Karpas-422 (cell line): ENCODE measurements around the gene HORMAD2. TPM values are rescaled to one million over a fixed set of nuclear protein-coding genes. Genes with fewer than 3 reads are reported as not detected.

Experiments
- DNase-seq: peaks from one replicate; pipeline ENCODE4 v3.0.0-alpha.2; 2015
- H2AFZ ChIP-seq: fragments of 200-600 bp; sonication (generic); 2 replicates; pipeline ENCODE4 v1.6.1; 2014; ENCODE audit warnings: antibody characterized with exemption, low read length, mixed read lengths
- H3K27ac ChIP-seq: fragments of 200-600 bp; sonication (generic); 2 replicates; pipeline ENCODE4 v1.5.1; 2014; ENCODE audit warnings: mild to moderate bottlenecking, low read length, moderate library complexity
- H3K27me3 ChIP-seq: fragments of 200-600 bp; sonication (generic); 2 replicates; pipeline ENCODE4 v1.6.1; 2014; ENCODE audit warnings: low read length, mixed read lengths
- H3K36me3 ChIP-seq: fragments of 200-600 bp; sonication (generic); 2 replicates; pipeline ENCODE4 v1.6.1; 2014; ENCODE audit warnings: low read length, mixed read lengths; ENCODE audit not compliant: insufficient read depth
- H3K4me1 ChIP-seq: fragments of 200-600 bp; sonication (generic); 2 replicates; pipeline ENCODE4 v1.6.1; 2014; ENCODE audit warnings: mild to moderate bottlenecking, low read length, mixed read lengths
- H3K4me2 ChIP-seq: fragments of 200-600 bp; sonication (generic); 2 replicates; pipeline ENCODE4 v1.6.1; 2014; ENCODE audit warnings: low read length, low read depth, mild to moderate bottlenecking; ENCODE audit not compliant: poor library complexity, severe bottlenecking
- H3K4me3 ChIP-seq: fragments of 200-600 bp; sonication (generic); 2 replicates; pipeline ENCODE4 v1.5.1; 2014; ENCODE audit warnings: mild to moderate bottlenecking, antibody characterized with exemption, low read length, mixed read lengths
- H3K79me2 ChIP-seq: fragments of 200-600 bp; sonication (generic); 2 replicates; pipeline ENCODE4 v1.6.1; 2014; ENCODE audit warnings: mild to moderate bottlenecking, low read length, mixed read lengths
- H3K9ac ChIP-seq: fragments of 200-600 bp; sonication (generic); 2 replicates; pipeline ENCODE4 v1.6.0; 2014; ENCODE audit warnings: low read length
- H3K9me2 ChIP-seq: fragments of 200-600 bp; sonication (generic), shearing (Covaris generic); replicated peaks from 2 replicates; pipeline ENCODE4 v1.6.0; 2014; ENCODE audit warnings: mild to moderate bottlenecking, low read length, moderate library complexity; ENCODE audit not compliant: insufficient read depth
- H3K9me3 ChIP-seq: fragments of 300-700, 200-600 bp; sonication (generic); 2 replicates; pipeline ENCODE4 v1.6.1; 2014; ENCODE audit warnings: low read length, mixed read lengths
- H4K20me1 ChIP-seq: fragments of 200-600 bp; sonication (generic); 2 replicates; pipeline ENCODE4 v1.6.1; 2014; ENCODE audit warnings: mild to moderate bottlenecking, antibody characterized with exemption, low read length, low read depth; ENCODE audit not compliant: insufficient read depth
- total RNA-seq: library from RNA; depleted of rRNA; stranded (reverse); fragments of >200 nt; shearing (Covaris generic); gene quantifications from 2 replicates; pipeline ENCODE4 v1.2.3, GENCODE V29; 2014; ENCODE audit warnings: low replicate concordance

Gene HORMAD2
- total RNA-seq, 1 experiment from 2014 or later, result not detected

- DNase-seq, result no peak
- no peaks in the 10 kb centered on the region for H3K36me3 ChIP-seq
- H3K27me3 ChIP-seq, result no peaks in the 10 kb centered on the region
- no peak overlapping the region for H3K4me2 ChIP-seq
- H4K20me1 ChIP-seq, result no peaks in the 10 kb centered on the region
- no peak overlapping the region for H3K4me3 ChIP-seq
- H3K9me3 ChIP-seq, result no peaks in the 10 kb centered on the region
- no peak overlapping the region for H3K27ac ChIP-seq
- no peak overlapping the region for H2AFZ ChIP-seq
- H3K4me1 ChIP-seq, result no peaks in the 10 kb centered on the region
- H3K79me2 ChIP-seq, result no peaks in the 10 kb centered on the region
- H3K9ac ChIP-seq, result no peak overlapping the region
- no peaks in the 10 kb centered on the region for H3K9me2 ChIP-seq
Observed at GRCh38 chr22:30167734-30168133, 87.5 kb downstream of the HORMAD2 start.

- H3K9ac ChIP-seq, result no peak overlapping the region
- H3K79me2 ChIP-seq, result no peaks in the 10 kb centered on the region
- H3K4me3 ChIP-seq, result no peak overlapping the region
- H3K4me2 ChIP-seq, result no peak overlapping the region
- H3K9me3 ChIP-seq, result no peaks in the 10 kb centered on the region
- H2AFZ ChIP-seq, result no peak overlapping the region
- no peak overlapping the region for H3K27ac ChIP-seq
- no peaks in the 10 kb centered on the region for H3K27me3 ChIP-seq
- H3K36me3 ChIP-seq, result no peaks in the 10 kb centered on the region
- no peaks in the 10 kb centered on the region for H4K20me1 ChIP-seq
- no peaks in the 10 kb centered on the region for H3K9me2 ChIP-seq
- no peak for DNase-seq
- no peaks in the 10 kb centered on the region for H3K4me1 ChIP-seq
Observed at GRCh38 chr22:30169002-30169401, 88.7 kb downstream of the HORMAD2 start.

DNA sequence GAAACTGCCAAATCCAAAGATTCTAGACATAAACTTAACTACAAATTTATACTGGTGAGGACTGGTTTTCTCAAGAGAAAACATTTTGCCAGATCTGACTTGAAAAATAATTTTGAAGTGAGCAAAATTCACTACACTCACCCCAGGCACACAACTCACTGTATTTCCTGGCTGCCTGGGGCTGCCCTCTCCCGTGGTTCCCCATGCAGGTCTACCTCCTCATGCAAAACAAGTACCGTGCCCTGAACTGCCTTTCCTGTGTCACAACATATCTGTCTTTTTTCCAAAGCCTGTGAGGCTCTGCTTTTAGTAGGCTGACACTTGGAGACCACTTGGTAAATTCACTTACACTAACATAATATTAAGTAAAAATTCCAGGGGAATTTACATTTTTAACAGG, 89.9 kb downstream of the HORMAD2 start:
- no peak for DNase-seq
- Histone ChIP-seq H3K79me2 (no peaks in the 10 kb centered on the region), H3K9ac (no peak overlapping the region), H3K4me2 (no peak overlapping the region), H3K9me3 (no peaks in the 10 kb centered on the region), H3K36me3 (no peaks in the 10 kb centered on the region), H3K27ac (no peak overlapping the region), H3K9me2 (no peaks in the 10 kb centered on the region), H4K20me1 (no peaks in the 10 kb centered on the region), H3K27me3 (no peaks in the 10 kb centered on the region), H3K4me1 (no peaks in the 10 kb centered on the region), H2AFZ (no peak overlapping the region), H3K4me3 (no peak overlapping the region)

DNA sequence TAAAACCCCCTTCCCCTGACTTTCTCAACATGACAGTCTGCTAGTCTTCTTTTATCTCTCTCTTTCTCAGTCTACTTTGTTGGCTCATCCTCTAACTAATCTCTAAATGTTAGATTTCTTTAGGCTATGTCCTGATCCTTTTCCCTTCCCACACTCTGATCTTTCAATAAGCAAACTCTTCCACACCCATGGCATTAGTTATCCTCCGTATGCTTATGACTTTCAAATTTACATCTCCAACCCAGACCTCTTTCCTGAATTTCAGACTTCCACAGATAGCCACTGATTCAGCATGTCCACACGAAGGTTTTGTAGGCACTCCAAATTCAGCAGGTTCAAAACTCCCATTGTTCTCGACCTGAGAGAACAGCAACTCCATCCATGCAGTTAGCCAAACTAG, 90.7 kb downstream of the HORMAD2 start:
- DNase-seq, result no peak
- Histone ChIP-seq H3K79me2 (no peaks in the 10 kb centered on the region), H2AFZ (no peak overlapping the region), H3K4me1 (no peaks in the 10 kb centered on the region), H3K9ac (no peak overlapping the region), H3K9me2 (no peaks in the 10 kb centered on the region), H4K20me1 (no peaks in the 10 kb centered on the region), H3K27me3 (no peaks in the 10 kb centered on the region), H3K27ac (no peak overlapping the region), H3K4me2 (no peak overlapping the region), H3K4me3 (no peak overlapping the region), H3K9me3 (no peaks in the 10 kb centered on the region), H3K36me3 (no peaks in the 10 kb centered on the region)

DNA sequence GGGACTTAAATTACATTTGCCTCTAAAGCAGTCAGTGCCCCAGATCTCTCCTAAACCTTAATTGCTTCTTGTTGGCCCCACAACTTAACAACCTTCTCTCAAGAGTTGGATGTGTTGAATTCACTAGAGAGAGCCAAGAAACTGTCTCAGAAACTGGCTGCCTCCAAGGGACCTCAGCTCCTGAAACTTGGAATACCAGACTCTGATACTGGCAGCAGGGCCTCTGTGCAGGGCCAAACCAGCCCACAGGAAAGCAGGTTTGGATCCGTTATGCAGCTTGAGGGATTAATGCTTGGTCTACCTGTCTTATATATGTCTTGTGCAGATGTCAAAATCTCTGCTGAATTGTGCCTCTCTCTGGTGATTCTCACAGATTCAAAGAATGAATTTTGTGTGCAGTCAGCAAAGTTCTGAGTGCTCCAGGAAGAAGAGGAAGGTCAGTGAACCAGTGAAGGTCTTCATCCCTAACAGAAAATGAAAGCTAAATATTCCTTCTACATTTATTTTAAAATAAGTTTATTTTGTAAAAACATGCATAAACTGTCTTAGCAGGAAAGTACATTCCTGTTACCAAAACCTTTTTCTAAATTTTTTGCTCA, 95.5 kb downstream of the HORMAD2 start:
- Histone ChIP-seq H2AFZ (no peak overlapping the region), H3K9me2 (no peaks in the 10 kb centered on the region), H3K4me1 (no peaks in the 10 kb centered on the region), H3K36me3 (no peaks in the 10 kb centered on the region), H3K27ac (no peak overlapping the region), H3K79me2 (no peaks in the 10 kb centered on the region), H3K9me3 (no peaks in the 10 kb centered on the region), H3K27me3 (no peaks in the 10 kb centered on the region), H3K9ac (no peak overlapping the region), H3K4me2 (no peak overlapping the region), H3K4me3 (no peak overlapping the region), H4K20me1 (0 out of 2 replicates have a peak, but pooled peaks cover 3% of the 10 kb centered on the region)
- no peak for DNase-seq

DNA sequence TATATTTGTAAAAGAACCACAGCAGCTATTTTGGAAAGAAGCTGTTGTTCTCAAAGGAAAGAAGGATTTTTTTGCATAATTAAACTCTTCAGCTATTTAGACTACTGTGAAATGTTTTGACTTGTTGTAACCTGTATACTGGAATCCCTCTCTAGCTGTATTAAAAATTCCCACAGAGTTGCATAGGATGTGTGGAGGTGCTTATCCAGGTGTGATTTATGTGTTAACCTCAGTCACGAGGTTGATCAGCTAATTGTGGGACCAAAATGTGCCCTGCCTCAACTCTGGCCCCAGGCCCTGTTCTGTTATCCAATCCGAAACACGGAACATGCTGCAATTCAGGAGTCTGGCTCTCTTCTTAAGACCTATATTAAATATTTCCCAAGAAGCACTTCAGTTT, 96.2 kb downstream of the HORMAD2 start:
- Histone ChIP-seq H3K4me2 (no peak overlapping the region), H3K27me3 (no peaks in the 10 kb centered on the region), H3K27ac (no peak overlapping the region), H3K9ac (no peak overlapping the region), H2AFZ (no peak overlapping the region), H3K9me2 (no peaks in the 10 kb centered on the region), H3K36me3 (no peaks in the 10 kb centered on the region), H4K20me1 (0 out of 2 replicates have a peak, but pooled peaks cover 3% of the 10 kb centered on the region), H3K4me1 (no peaks in the 10 kb centered on the region), H3K9me3 (no peaks in the 10 kb centered on the region), H3K4me3 (no peak overlapping the region), H3K79me2 (no peaks in the 10 kb centered on the region)
- no peak for DNase-seq

DNA sequence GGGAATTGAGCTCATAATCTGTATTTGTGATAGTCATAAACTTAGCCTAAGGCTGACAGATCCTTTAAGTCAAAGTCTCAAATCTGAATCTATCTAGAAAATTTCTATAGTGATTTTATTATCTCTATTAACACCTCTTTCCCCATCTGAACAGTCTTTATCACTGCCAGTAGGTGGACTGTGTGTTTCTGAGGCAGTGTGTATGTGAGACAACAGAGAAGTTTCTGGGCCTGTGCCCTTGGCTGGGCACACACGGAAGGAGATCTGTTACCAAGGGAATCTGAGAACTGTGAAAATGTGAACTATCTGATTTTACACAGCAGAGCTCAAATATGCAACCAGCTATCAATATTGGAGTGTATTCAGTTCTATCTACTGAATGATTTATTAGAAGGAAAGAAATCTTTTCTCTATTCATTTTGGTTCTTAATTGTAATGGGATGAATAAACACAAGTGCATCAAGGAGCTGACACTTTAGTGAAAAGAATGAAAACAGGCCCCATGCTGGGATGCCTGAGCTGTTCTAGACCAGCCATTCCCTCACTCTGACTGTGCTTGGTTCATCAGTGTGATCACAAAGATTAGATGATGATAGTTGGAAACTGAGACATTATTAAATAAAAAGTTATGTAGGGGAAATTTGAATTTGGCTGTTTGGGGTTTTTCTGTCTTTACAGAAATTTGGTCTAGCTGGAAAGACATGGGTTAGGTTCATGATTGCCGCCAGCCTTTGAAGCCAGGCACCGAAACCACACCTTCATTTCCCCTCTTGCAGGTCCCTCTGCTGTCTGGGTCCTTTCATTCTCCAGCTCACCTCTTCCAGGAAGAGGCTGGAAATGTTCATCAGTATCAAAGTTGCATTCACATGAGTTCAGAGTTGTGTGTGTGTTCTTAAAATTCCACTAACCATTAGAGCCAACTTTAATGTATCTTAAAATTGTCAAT, 98.2 kb downstream of the HORMAD2 start:
- H2AFZ ChIP-seq, result no peak overlapping the region
- no peak overlapping the region for H3K9ac ChIP-seq
- H3K4me1 ChIP-seq, result no peaks in the 10 kb centered on the region

DNA sequence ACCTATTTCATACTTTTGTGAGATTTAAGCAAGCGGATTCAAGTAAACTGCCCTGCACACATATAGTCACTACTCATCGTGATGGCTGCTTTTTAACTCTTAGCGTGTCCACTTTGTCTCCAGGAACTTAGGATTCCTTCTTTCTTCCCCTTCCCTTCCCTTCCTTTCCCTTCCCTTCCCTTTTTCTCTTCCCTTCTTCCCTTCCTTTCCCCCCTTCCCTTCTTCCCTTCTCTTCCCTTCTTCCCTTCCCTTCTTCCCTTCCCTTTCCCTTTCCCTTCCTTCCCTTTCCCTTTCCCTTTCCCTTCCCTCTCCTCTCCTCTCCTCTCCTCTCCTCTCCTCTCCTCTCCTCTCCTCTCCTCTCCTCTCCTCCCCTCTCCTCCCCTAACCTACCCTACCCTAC, 100.4 kb downstream of the HORMAD2 start:
- no peak for DNase-seq
- H3K4me1 ChIP-seq, result no peaks in the 10 kb centered on the region
- no peaks in the 10 kb centered on the region for H3K9me2 ChIP-seq
- H4K20me1 ChIP-seq, result 0 out of 2 replicates have a peak, but pooled peaks cover 3% of the 10 kb centered on the region
- H3K4me3 ChIP-seq, result no peak overlapping the region
- H3K27ac ChIP-seq, result no peak overlapping the region
- no peaks in the 10 kb centered on the region for H3K9me3 ChIP-seq
- no peaks in the 10 kb centered on the region for H3K79me2 ChIP-seq
- H2AFZ ChIP-seq, result no peak overlapping the region
- H3K4me2 ChIP-seq, result no peak overlapping the region
- H3K27me3 ChIP-seq, result no peaks in the 10 kb centered on the region
- no peak overlapping the region for H3K9ac ChIP-seq
- H3K36me3 ChIP-seq, result no peaks in the 10 kb centered on the region

More for the DNA sequence above, 98.2 kb downstream of the HORMAD2 start:
- Histone ChIP-seq H3K4me3 (no peak overlapping the region), H3K27ac (no peak overlapping the region), H3K36me3 (no peaks in the 10 kb centered on the region), H4K20me1 (0 out of 2 replicates have a peak, but pooled peaks cover 3% of the 10 kb centered on the region), H3K4me2 (no peak overlapping the region), H3K27me3 (no peaks in the 10 kb centered on the region), H3K9me3 (no peaks in the 10 kb centered on the region), H3K9me2 (no peaks in the 10 kb centered on the region), H3K79me2 (no peaks in the 10 kb centered on the region)
- DNase-seq, result no peak
